Measurements from ENCODE around the gene TF.

The TF gene

DNA sequence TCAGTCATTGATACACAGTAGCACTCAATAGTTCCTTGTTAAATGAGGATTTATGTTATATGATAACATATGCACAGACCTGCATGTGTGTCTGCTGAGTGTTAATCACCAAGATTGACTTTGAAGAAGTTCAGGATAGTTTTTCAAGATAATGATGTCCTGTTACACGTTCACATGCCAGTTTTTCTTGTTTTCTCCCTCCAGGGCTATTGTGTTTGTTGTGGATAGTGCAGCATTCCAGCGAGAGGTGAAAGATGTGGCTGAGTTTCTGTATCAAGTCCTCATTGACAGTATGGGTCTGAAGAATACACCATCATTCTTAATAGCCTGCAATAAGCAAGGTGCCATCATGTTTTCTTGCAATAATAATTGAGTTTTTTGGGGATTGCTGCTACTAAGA is 69.2 kb downstream of the TF start:
- no peak for DNase-seq (ENCODE audit: low spot score)

DNA sequence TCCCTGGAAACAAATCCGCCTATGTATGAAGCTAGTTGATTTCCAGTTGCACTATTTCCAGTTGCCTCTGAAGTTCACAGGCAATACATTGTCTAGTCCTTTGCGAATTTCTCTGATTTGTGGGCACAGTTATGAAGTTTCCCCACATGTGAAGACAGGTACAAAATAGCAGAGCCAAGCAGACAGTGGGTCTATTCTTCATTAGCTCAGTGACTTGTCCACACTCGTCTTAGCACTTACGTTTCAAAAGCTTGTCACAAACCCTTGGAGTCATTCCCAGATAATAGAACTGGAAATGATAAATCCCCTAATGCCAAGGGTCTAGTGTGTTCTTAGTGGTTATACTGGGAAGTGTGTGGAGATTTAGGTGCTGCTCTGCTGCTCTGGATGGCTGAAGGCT is 73.9 kb downstream of the TF start:
- no peak for DNase-seq (ENCODE audit: low spot score)

- DNase-seq (ENCODE audit: low spot score), result no peak
Measured at GRCh38 chr3:133820889-133821675, 74.9 kb downstream of the TF start.

- no peak for DNase-seq (ENCODE audit: low spot score)
Measured at GRCh38 chr3:133821767-133822638, 75.8 kb downstream of the TF start.

DNA sequence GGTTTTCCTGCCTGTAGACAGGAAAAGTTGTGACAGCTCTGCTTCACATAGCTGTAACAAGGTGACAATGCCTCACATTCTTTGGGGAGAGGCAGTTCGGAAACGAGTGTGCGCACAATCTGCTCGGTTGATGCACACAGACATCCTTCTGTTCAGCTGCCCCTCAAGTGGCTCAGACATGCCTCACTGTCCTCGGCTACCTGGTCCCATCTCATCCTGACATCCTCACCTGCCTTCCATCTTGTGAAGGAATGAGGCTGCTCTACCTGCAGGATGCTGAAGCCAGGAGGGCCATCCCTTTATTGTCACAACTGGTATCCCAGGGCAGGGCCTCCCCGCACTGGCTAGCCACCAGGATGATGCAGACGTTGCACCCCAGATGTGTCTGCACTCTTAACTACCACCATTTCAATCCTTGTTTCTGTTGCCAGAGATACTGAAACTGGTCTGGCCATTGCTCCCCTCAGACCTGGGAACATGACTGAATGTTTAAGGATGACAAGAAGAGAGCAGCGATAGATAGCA is 78.8 kb downstream of the TF start:
- no peak for DNase-seq (ENCODE audit: low spot score)

DNA sequence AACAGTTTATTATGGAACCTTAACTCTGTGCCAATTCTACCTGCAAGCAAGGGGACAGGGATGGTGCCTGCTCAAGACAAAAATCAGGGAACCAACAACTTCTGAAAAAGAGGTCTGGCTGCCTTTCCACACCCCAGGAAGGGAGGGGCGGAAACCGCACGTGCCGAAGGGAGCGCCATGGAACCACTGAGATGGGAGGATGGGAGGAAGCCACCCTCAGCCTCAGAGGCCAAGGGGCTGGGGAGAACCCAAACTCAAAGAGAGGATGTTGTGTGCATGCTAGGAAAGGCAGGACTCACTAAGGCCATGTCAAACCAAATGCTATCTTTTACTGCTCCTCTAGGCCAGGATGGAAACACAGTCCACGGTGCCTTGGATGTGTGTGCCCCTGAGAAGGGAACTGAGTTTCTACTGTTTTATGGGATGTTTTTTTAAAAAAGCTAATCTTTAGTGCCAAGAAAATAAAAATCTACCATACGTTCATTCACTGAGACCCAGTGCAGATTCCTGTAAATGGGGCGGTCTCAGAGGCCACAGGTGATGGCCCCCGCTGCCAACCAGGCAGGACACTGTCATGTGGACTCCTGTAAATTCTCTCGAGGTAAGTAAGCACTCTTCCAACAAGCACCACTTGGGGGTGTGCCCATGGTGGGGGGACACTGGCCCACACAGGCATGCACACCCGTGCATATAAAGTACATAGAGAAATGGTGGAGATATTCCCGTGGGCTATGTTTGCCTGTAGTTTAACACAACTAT is 80.0 kb downstream of the TF start:
- no peak for DNase-seq (ENCODE audit: low spot score)

DNA sequence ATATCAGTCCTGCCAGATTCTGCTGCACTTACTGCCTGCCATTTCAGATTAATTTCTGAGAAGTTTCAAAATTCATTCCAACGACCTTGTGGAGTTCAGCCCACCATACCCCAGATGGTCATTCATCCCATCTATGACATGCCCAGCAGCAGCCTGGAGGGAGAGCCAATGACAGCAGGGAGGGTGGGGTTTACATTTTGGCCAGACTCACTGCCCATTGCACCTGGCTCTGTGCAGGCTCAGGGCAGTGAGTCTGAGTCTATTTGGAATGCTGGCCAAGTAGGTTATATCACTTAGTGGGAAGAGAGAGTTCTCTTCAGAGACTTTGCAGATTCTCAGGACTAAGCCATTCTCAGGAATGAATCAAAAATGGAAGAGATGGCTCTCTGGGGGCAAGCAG is 80.9 kb downstream of the TF start:
- DNase-seq (ENCODE audit: low spot score), result no peak

DNA sequence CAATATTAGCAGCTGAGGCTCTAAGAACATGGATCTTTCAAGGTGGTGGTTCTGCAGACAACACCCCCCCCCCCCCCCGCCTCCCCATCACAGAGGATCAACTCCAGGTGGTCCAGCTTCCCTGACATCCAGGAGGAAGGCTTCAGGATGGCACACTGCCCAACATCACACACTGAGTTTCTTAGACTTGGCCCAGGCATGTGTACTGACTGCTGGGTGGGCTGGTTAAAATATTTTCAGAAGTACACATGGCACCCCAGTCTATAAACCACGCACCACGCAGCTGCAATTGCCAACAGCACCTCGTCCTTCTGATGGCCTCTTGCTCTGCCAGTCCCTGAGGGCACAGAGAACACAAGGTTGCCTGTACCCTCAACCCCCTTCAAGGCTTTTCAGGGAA is 81.5 kb downstream of the TF start:
- no peak for DNase-seq (ENCODE audit: low spot score)

DNA sequence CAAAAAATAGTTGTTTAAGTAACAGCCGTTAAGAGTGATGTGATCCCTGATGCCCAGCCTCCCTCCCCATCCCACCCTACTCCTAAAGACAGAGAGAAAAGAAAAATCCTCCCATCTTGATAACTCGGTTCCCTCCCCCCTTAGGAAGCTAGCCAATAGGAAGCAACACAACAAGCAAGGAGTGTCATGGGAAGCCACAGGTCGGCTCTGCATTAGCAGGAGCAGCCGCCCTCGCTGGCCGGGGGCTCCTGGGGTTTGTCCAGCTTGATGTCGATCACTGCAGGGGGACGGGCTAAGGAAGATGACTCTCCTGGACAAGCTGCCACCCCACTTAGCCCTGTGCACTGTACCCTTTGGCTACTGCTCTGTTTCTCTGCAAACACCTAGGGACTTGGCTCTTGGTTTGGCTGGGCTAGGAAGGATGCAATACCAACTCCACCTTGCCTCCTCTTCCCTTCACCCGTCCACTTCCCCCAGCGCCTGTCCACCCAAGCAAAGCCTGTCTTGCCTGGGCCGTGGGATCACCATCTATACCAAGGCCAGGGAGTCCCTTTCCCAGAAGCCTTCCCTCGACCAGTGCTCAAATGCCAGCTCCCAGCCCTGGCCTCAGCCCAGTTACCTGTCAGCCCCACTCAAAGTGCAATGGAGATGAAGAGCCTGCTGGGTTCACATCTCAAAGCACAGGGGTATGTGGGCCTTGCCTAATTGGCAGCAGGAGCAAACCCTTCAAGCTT is 82.5 kb downstream of the TF start:
- peak; percentile 58 for DNase-seq (ENCODE audit: low spot score)

- peak; percentile 22 for DNase-seq (ENCODE audit: low spot score)
Measured at GRCh38 chr3:133829310-133829707, 83.1 kb downstream of the TF start.

DNA sequence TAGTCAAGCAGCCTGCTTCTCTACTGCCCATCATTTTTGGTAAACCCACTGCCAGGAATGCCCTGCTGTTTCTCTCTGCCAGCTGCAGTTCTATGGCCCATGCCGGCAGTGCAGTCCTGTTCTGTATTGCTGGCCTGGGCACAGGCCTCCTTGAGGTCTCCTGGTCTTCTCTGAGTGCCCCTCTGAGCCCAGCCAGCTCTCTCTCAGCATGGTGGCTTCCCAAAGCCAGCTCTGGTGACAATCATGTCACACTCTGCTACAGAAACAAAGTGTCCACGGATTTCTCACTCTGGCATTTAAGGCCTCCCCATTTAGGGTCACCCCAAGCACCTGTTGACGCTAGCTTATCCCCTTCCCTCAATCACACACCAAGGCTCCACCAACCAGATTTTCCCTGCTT is 83.9 kb downstream of the TF start:
- peak; percentile 34 for DNase-seq (ENCODE audit: low spot score)

- peak; percentile 15 for DNase-seq (ENCODE audit: low spot score)
Measured at GRCh38 chr3:133831966-133832801, 86.0 kb downstream of the TF start.

DNA sequence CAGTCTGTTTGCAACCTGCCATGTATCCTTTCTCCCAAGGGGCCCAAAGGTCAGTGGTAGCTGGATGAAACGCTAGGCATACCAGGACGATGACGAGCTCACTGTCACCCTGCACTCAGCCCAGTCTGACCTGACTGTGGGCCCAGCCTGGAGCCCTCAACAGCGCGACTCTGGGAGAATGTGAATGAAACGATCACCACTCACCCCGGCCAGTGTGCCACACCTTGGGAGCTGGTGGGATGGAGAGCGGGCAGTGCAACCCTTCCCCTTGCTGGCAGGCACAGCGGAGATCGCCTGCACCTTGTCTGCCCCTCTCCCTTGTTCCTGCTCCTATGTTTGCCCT is 86.6 kb downstream of the TF start:
- DNase-seq (ENCODE audit: low spot score), result no peak

DNA sequence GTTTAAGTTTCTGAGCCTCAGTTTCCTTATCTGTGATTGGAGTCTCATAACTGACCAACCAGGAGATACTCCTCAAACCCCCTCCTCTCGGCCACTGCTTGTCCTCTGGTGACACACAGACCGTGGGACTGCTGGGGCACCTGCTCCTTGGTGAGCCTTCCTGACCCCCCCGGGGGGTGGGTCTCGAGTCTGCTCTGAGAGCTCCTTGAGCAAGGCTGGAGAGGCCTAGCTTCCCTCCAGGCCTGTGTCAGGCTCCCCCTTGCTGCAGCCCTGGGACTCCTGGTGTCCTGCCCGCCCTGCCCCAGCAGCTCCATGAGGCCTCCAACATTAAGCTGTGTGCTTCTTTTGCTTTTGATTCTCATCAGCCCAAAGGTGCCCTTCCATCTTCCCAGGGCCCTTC is 87.1 kb downstream of the TF start:
- DNase-seq (ENCODE audit: low spot score), result peak; percentile 34

DNA sequence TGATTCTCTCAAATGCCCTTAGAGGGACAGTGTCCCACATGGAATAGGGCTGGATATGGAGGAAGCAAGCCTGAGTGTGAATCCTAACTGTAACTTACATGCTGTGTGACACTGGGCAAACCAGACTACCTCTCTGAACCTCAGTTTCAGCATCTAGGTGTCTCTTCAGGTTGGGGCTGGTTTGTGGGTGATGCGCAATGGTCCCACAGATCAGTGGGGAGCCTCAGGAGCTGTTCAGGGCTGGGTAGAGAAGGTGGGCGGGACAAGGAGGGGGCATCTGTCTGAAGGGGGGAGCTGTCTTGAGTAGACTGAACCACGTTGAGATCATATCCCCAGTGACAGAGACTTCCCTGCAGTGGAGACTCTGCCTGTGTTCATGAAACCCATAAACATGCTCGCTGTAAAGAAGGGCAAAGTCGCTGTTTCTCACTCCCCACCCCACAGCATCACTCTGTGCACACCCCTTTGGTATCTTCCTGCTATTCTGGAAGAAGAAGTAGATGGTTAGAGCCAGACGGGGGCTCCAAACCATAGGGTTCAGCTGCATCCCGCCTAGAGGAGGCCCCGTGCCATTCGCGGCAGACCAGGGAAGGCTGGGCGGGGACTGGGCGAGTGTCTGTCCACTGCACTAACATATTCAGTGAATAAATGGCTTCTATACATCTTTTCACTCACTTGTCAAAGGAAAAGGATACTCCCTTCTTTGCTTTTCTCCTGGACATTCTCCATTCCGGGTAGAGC is 87.9 kb downstream of the TF start:
- DNase-seq (ENCODE audit: low spot score), result peak; percentile 37

- DNase-seq (ENCODE audit: low spot score), result peak; percentile 30
Measured at GRCh38 chr3:133834621-133835417, 88.6 kb downstream of the TF start.

- peak; percentile 37 for DNase-seq (ENCODE audit: low spot score)
Measured at GRCh38 chr3:133835418-133835743, 89.2 kb downstream of the TF start.

DNA sequence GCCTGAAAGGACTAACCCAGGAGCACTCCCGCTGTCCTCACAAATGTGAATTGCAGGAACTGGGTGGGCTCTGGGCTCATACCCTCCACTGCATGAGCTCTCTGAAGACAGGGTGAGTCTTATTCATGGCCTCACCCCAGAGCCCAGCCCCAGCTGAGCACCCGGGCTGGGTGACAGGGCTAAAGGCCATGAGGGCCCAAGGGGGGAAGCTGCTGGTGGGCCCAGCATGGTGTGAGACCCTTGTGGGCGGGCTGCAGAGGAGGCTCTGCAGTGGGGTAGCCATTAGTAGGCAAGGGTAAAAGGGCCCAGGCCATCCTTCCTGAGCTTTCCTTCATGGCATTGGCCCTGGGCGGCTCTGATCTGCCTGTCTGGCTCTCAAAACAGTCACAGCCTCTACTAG is 89.8 kb downstream of the TF start:
- no peak for DNase-seq (ENCODE audit: low spot score)

DNA sequence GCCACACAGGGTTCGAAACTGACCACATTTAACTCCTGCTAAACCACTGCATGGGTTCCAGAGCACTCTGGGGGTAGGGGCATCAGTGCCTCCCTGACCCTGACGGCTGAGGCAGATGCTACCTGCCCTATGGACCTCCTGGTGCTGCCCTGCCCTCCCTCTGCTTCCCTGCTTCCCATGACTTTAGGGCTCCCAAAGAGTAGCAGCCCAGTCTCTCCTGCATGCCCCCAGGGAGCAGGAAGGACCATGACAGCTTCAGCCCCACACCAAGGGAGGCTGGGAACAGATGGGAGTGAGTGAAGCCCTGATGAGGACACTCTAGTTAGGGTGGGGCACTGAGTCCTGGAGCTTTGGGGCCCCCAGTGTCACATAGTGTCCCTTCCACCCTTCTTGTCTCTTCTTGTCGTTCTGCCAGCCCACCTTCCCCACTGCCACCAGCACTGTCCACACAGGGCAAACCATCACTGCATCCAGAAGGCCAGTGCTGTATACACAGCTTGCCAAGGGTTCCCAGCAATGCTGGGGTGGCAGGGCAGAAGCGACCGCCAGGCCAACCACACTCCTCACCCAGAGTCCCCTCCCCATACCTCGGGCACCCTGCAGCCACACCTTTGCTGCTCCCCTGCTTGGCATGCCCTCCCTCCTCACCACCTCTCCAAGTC is 90.4 kb downstream of the TF start:
- DNase-seq (ENCODE audit: low spot score), result peak; percentile 41
